ENCODE measurements around the gene LPCAT2.

DNA sequence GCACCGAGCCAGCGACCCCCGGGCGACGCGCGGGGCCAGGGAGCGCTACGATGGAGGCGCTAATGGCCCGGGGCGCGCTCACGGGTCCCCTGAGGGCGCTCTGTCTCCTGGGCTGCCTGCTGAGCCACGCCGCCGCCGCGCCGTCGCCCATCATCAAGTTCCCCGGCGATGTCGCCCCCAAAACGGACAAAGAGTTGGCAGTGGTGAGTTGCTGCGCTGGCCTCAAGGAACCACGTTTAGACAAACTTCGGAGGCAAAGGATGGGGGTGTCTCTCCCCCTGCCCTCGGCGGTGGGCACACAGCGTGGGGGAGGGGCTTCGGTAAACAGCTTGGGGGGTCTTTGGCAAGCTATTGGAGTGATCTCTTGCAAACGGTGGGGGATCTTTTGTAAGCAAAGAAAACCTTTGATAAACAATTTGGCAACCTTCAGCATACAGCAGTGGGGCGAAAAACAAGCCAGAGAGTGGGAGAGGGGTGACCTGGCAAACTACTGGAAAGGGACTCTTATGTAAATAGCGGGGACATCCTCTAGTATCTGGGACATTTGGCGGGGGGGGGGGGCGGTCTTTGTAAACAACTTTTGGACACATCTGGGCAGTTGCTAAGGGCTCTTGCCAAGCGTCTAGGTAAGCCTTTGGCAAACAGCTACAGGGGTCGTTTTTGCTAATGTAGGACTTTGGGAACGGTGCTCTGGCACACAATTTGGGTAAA is 29.3 kb upstream of the LPCAT2 start:
- TF ChIP-seq, protein P1, sequence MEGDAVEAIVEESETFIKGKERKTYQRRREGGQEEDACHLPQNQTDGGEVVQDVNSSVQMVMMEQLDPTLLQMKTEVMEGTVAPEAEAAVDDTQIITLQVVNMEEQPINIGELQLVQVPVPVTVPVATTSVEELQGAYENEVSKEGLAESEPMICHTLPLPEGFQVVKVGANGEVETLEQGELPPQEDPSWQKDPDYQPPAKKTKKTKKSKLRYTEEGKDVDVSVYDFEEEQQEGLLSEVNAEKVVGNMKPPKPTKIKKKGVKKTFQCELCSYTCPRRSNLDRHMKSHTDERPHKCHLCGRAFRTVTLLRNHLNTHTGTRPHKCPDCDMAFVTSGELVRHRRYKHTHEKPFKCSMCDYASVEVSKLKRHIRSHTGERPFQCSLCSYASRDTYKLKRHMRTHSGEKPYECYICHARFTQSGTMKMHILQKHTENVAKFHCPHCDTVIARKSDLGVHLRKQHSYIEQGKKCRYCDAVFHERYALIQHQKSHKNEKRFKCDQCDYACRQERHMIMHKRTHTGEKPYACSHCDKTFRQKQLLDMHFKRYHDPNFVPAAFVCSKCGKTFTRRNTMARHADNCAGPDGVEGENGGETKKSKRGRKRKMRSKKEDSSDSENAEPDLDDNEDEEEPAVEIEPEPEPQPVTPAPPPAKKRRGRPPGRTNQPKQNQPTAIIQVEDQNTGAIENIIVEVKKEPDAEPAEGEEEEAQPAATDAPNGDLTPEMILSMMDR (IDR thresholded peaks at IDR 0.05) = no peak
- TF ChIP-seq POLR2AphosphoS5 (IDR thresholded peaks at IDR 0.05) = no peak
